K562 (cell line): ENCODE results near the gene IRAG1.

ENCODE experiments used
- ELK1 ChIP-seq: sonication (generic); formaldehyde crosslinking; IDR thresholded peaks from 2 replicates; pipeline ENCODE4 v1.8.1; 2022; ENCODE audit warnings: missing genetic modification reagents
- ETV1 ChIP-seq: fragments of 450-650 bp; conservative IDR thresholded peaks from 2 replicates; pipeline ENCODE4 v1.6.1; 2016; ENCODE audit warnings: missing genetic modification characterization, control low read depth, low read depth, missing compliant biosample characterization
- MAX ChIP-seq: sonication (generic); formaldehyde crosslinking; IDR thresholded peaks from 2 replicates; pipeline ENCODE4 v1.9.0; 2022; ENCODE audit warnings: mild to moderate bottlenecking, missing genetic modification reagents
- SRSF9 ChIP-seq: fragments of 200-400 bp; formaldehyde crosslinking; IDR thresholded peaks from 2 replicates; pipeline ENCODE4 v1.6.1; 2017; ENCODE audit warnings: low read depth, low read length, borderline replicate concordance
- TRIM28 ChIP-seq: fragments of 450-650 bp; IDR thresholded peaks from 2 replicates; pipeline ENCODE4 v1.6.1; 2017

GRCh38 chr11:10686311-10686710 lies 7.2 kb downstream of the IRAG1 start:
- TF ChIP-seq SRSF9 (no peak), MAX (no peak), ETV1 (tag) (no peak), TRIM28 (no peak), ELK1 (CRISPR knock-in tag) (no peak)
